Measurements from ENCODE around the gene EPHA1. TPM values are rescaled to one million over a fixed set of nuclear protein-coding genes. Genes with fewer than 3 reads are reported as not detected.
A peak's percentile ranks its signal among the peaks of the same experiment; 100 is the strongest.

The EPHA1 gene
- total RNA-seq, 4 donors from 2014 or later, result 0.17 to 0.23 TPM; not detected in 2

- intact Hi-C loops (cut with DNase I), result no loop called here
- H3K9me3 ChIP-seq, result no peaks in the 10 kb centered on the region
- TF ChIP-seq CTCF (IDR thresholded peaks at IDR 0.05) (no peak), EP300 (IDR thresholded peaks at IDR 0.05) (no peak), POLR2A (IDR thresholded peaks at IDR 0.05; ENCODE audit: low read depth) (no peak), POLR2AphosphoS5 (IDR thresholded peaks at IDR 0.05) (no peak)
- WGBS, result 95% methylated on average over 13 of the region's 20 CpGs
- no peak for DNase-seq (ENCODE audit: extremely low spot score)
- peaks cover 0 to 8% (median 0%) of the 10 kb centered on the region in 4 donors for H3K36me3 ChIP-seq
- H3K27ac ChIP-seq (replicated peaks in 1 of 4), result no peak overlapping the region
- H3K27me3 ChIP-seq, result no peaks in the 10 kb centered on the region
- no peak overlapping the region for H3K4me3 ChIP-seq
- peaks cover 9 to 18% (median 16%) of the 10 kb centered on the region in 4 donors for H3K4me1 ChIP-seq
These were observed 9.0 kb downstream of the EPHA1 start for GRCh38 chr7:143399642-143400041.

- Histone ChIP-seq H3K4me3 (no peak overlapping the region), H3K36me3 (peaks cover 0 to 8% (median 0%) of the 10 kb centered on the region in 4 donors), H3K27me3 (no peaks in the 10 kb centered on the region), H3K4me1 (peaks cover 10 to 19% (median 15%) of the 10 kb centered on the region in 4 donors), H3K27ac (replicated peaks in 1 of 4) (no peak overlapping the region), H3K9me3 (no peaks in the 10 kb centered on the region)
- intact Hi-C loops (cut with DNase I), result no loop called here
- 100% methylated on average over 1 of the region's 8 CpGs for WGBS
- no peak for TF ChIP-seq POLR2AphosphoS5 (IDR thresholded peaks at IDR 0.05)
- no peak for DNase-seq (ENCODE audit: extremely low spot score)
These were observed 9.5 kb downstream of the EPHA1 start for GRCh38 chr7:143399151-143399550.

- no peak for DNase-seq (ENCODE audit: extremely low spot score)
- Histone ChIP-seq H3K27ac (replicated peaks in 1 of 4) (no peak overlapping the region), H3K4me1 (peaks cover 14 to 25% (median 20%) of the 10 kb centered on the region in 4 donors), H3K36me3 (peaks cover 0 to 8% (median 0%) of the 10 kb centered on the region in 4 donors), H3K4me3 (no peak overlapping the region), H3K27me3 (no peaks in the 10 kb centered on the region), H3K9me3 (no peaks in the 10 kb centered on the region)
- no peak for TF ChIP-seq POLR2AphosphoS5 (IDR thresholded peaks at IDR 0.05)
- no peak for TF ChIP-seq EP300 (IDR thresholded peaks at IDR 0.05)
- TF ChIP-seq CTCF (IDR thresholded peaks at IDR 0.05), result no peak
- TF ChIP-seq POLR2A (IDR thresholded peaks at IDR 0.05; ENCODE audit: low read depth), result no peak
- intact Hi-C loops (cut with DNase I), result no loop called here
- WGBS, result 96% methylated on average over 5 of the region's 14 CpGs
These were observed 10.0 kb downstream of the EPHA1 start for GRCh38 chr7:143398616-143399015.

GRCh38 chr7:143397710-143398530 lies 10.7 kb downstream of the EPHA1 start:
- intact Hi-C loops (cut with DNase I), result no loop called here
- TF ChIP-seq EP300 (IDR thresholded peaks at IDR 0.05) (no peak), POLR2A (IDR thresholded peaks at IDR 0.05; ENCODE audit: low read depth) (no peak), POLR2AphosphoS5 (IDR thresholded peaks at IDR 0.05) (no peak), CTCF (IDR thresholded peaks at IDR 0.05) (no peak)
- Histone ChIP-seq H3K36me3 (peaks cover 0 to 8% (median 6%) of the 10 kb centered on the region in 4 donors), H3K9me3 (no peaks in the 10 kb centered on the region), H3K4me1 (peaks cover 21 to 32% (median 27%) of the 10 kb centered on the region in 4 donors), H3K4me3 (no peak overlapping the region), H3K27ac (replicated peaks in 1 of 4) (no peak overlapping the region), H3K27me3 (no peaks in the 10 kb centered on the region)
- whole genome bisulfite sequencing, result 94% methylated on average over 16 of the region's 16 CpGs
- no peak for DNase-seq (ENCODE audit: extremely low spot score)

- no peak overlapping the region for H3K4me3 ChIP-seq
- peaks cover 31 to 42% (median 37%) of the 10 kb centered on the region in 4 donors for H3K4me1 ChIP-seq
- no peak for DNase-seq (ENCODE audit: extremely low spot score)
- no peaks in the 10 kb centered on the region for H3K9me3 ChIP-seq
- intact Hi-C loops (cut with DNase I), result no loop called here
- TF ChIP-seq POLR2AphosphoS5 (IDR thresholded peaks at IDR 0.05), result peak in 1 of 2 donors; percentile 12
- no peak for TF ChIP-seq POLR2A (IDR thresholded peaks at IDR 0.05; ENCODE audit: low read depth)
- 91% methylated on average over 26 of the region's 28 CpGs for WGBS
- H3K27ac ChIP-seq (replicated peaks in 1 of 4), result no peak overlapping the region
- peaks cover 0 to 11% (median 8%) of the 10 kb centered on the region in 4 donors for H3K36me3 ChIP-seq
- H3K27me3 ChIP-seq, result no peaks in the 10 kb centered on the region
These were observed 11.8 kb downstream of the EPHA1 start for GRCh38 chr7:143396625-143397556.
